ENCODE data around the gene CSTA.

- no peak for TF ChIP-seq CTCF (IDR thresholded peaks at IDR 0.05)
- no peak for TF ChIP-seq POLR2A (IDR thresholded peaks at IDR 0.05)
Measured at GRCh38 chr3:122389892-122390291, 64.8 kb downstream of the CSTA start.

Data from body of pancreas (tissue), 4 donors.